Measurements from ENCODE around the gene GTPBP6. TPM values are rescaled to one million over a fixed set of nuclear protein-coding genes. Genes with fewer than 3 reads are reported as not detected.
"Not testable (repeated sequence)": the region's sequence is repeated elsewhere in the genome, so short reads cannot be mapped to it uniquely, and the experiment has no call there.

The GTPBP6 gene
- total and polyA plus RNA-seq, 8 donors, result 19.8 to 73.9 (median 43.1) TPM

- Histone ChIP-seq H3K36me3 (peaks cover 0 to 21% (median 7%) of the 10 kb centered on the region in 4 donors), H3K27ac (no peak overlapping the region), H3K4me3 (no peak overlapping the region), H3K4me1 (no peaks in the 10 kb centered on the region), H3K27me3 (no peaks in the 10 kb centered on the region), H3K9me3 (no peaks in the 10 kb centered on the region)
- intact Hi-C loops (cut with DNase I; ENCODE audit: low total_unique reads), result no loop called here
- 96 to 98% (median 97%) methylated on average over 38 to 39 of the region's 39 CpGs for WGBS, 5 donors
- TF ChIP-seq CTCF (IDR thresholded peaks at IDR 0.05) (no peak), POLR2A (IDR thresholded peaks at IDR 0.05) (no peak), EP300 (IDR thresholded peaks at IDR 0.05) (no peak), POLR2AphosphoS5 (IDR thresholded peaks at IDR 0.05) (no peak)
- no peak for DNase-seq
Observed at GRCh38 chrX:352582-353314, 34.2 kb upstream of the GTPBP6 start.

- H3K27me3 ChIP-seq, result no peaks in the 10 kb centered on the region
- H3K27ac ChIP-seq, result no peak overlapping the region
- H3K9me3 ChIP-seq, result no peaks in the 10 kb centered on the region
- H3K4me1 ChIP-seq, result no peaks in the 10 kb centered on the region
- WGBS, 5 donors, result 96 to 98% (median 97%) methylated on average over 25 to 27 of the region's 27 CpGs
- TF ChIP-seq CTCF (IDR thresholded peaks at IDR 0.05) (no peak), POLR2AphosphoS5 (IDR thresholded peaks at IDR 0.05) (no peak), EP300 (IDR thresholded peaks at IDR 0.05) (no peak), POLR2A (IDR thresholded peaks at IDR 0.05) (no peak)
- H3K36me3 ChIP-seq, result peaks cover 0 to 21% (median 7%) of the 10 kb centered on the region in 4 donors
- no peak for DNase-seq
- H3K4me3 ChIP-seq, result no peak overlapping the region
- intact Hi-C loops (cut with DNase I; ENCODE audit: low total_unique reads), result no loop called here
Observed at GRCh38 chrX:352181-352580, 33.6 kb upstream of the GTPBP6 start.

- Histone ChIP-seq H3K9me3 (no peaks in the 10 kb centered on the region), H3K4me1 (no peaks in the 10 kb centered on the region), H3K27ac (no peak overlapping the region), H3K36me3 (peaks cover 0 to 22% (median 9%) of the 10 kb centered on the region in 4 donors), H3K27me3 (no peaks in the 10 kb centered on the region), H3K4me3 (no peak overlapping the region)
- intact Hi-C loops (cut with DNase I; ENCODE audit: low total_unique reads), result no loop called here
- WGBS, 5 donors, result 92 to 97% (median 96%) methylated on average over 10 of the region's 10 CpGs
- TF ChIP-seq POLR2AphosphoS5 (IDR thresholded peaks at IDR 0.05) (no peak), CTCF (IDR thresholded peaks at IDR 0.05) (no peak), EP300 (IDR thresholded peaks at IDR 0.05) (no peak), POLR2A (IDR thresholded peaks at IDR 0.05) (no peak)
- DNase-seq, result no peak
Observed at GRCh38 chrX:351736-352135, 33.1 kb upstream of the GTPBP6 start.

DNA sequence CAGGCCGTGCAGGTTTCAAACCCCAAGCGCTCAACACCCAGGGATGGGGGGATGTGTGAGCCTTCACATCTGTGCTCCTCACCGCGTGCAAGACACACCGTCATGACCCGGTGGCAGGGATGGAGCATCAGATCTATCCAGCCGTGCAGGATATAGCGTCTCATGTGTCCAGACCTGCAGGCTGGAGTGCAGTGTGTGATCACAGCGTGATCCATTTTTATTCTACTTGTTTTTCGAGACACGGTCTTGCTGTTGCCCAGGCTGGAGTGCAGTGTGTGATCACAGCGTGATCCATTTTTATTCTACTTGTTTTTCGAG lies 32.7 kb upstream of the GTPBP6 start:
- H3K9me3 ChIP-seq; H3K4me1 ChIP-seq; intact Hi-C loops (cut with DNase I; ENCODE audit: low total_unique reads); DNase-seq; H3K4me3 ChIP-seq; H3K27me3 ChIP-seq; H3K27ac ChIP-seq: not testable (repeated sequence)
- 91 to 98% (median 97%) methylated on average over 11 to 13 of the region's 13 CpGs for WGBS, 5 donors
- H3K36me3 ChIP-seq, result peaks cover 0 to 26% (median 13%) of the 10 kb centered on the region in 4 donors
